ENCODE data around the gene SLC30A3. TPM values are rescaled to one million over a fixed set of nuclear protein-coding genes. Genes with fewer than 3 reads are reported as not detected.

SLC30A3 gene
- total and polyA plus RNA-seq, 2 of the 4 experiments (the other 2 are of a cell fraction): 0.15 TPM; not detected in 1

- ChIA-PET POLR2A (ENCODE audit: unreplicated experiment) (interaction anchor here (0.7 kb wide), 1 partner anchor 566 kb away, joined by 3 read pairs; no protein-coding TSS in a partner anchor), CTCF (interaction anchor here (0.6 to 1.6 kb wide), 12 partner anchors 10 to 231 kb away, joined by 3 to 11 read pairs (median 6); partner anchors contain the start of gene SLC30A3)
- Histone ChIP-seq H4K5ac (ENCODE audit: low read depth, low read length) (no peak overlapping the region), H2AK5ac (ENCODE audit: low read depth, low read length) (no peak overlapping the region), H3K4ac (ENCODE audit: low read depth, low read length) (no peak overlapping the region), H3K14ac (replicated peaks; ENCODE audit: low read depth, low read length) (no peak overlapping the region), H3K27ac (ENCODE audit: insufficient read depth, low read length) (no peak overlapping the region), H2BK15ac (ENCODE audit: low read depth, low read length) (no peak overlapping the region), H3K18ac (ENCODE audit: low read depth, low read length) (no peak overlapping the region), H4K20me1 (ENCODE audit: insufficient read depth, low read length) (peaks cover 6% of the 10 kb centered on the region), H3K4me3 (ENCODE audit: insufficient read depth, low read depth, low read length) (no peak overlapping the region), H2BK20ac (ENCODE audit: low read depth, low read length) (no peak overlapping the region), H3K36me3 (ENCODE audit: control insufficient read depth, insufficient read depth, low read length) (no peaks in the 10 kb centered on the region), H3K4me2 (ENCODE audit: low read depth, low read length) (no peak overlapping the region), H2AFZ (replicated peaks; ENCODE audit: low read length, poor library complexity) (peak overlapping the region; percentile 81), H2AK9ac (replicated peaks; ENCODE audit: low read depth, low read length, poor library complexity) (no peak overlapping the region), H3K79me1 (ENCODE audit: low read depth in 1 of 2, low read length in 2 of 2) (no peaks in the 10 kb centered on the region), H3K56ac (ENCODE audit: extremely low read depth, insufficient read depth, low read length) (no peak overlapping the region), H3K9me1 (ENCODE audit: insufficient read depth, low read length) (no peaks in the 10 kb centered on the region), H3K27me3 (ENCODE audit: control insufficient read depth, insufficient read depth, low read length) (peaks cover 39% of the 10 kb centered on the region), H4K8ac (ENCODE audit: low read depth in 2 of 2, low read length in 2 of 2) (0 out of 4 replicates have a peak overlapping the region, but pooled peaks of 1 of the 2 experiments have one; percentile 2), H3K9ac (ENCODE audit: low read depth, low read length) (no peak overlapping the region), H2BK5ac (ENCODE audit: low read depth, low read length, poor library complexity, severe bottlenecking) (no peak overlapping the region), H3K9me3 (ENCODE audit: control insufficient read depth, insufficient read depth, low read length) (no peaks in the 10 kb centered on the region; the same call in 1 of the 2 replicates), H4K91ac (ENCODE audit: insufficient read depth, low read depth, low read length) (no peak overlapping the region), H3K4me1 (ENCODE audit: control insufficient read depth, insufficient read depth, low read length) (no peaks in the 10 kb centered on the region; the same call in 1 of the 2 replicates), H3K23ac (ENCODE audit: low read depth, low read length) (no peak overlapping the region), H2BK120ac (ENCODE audit: low read depth, low read length) (no peak overlapping the region)
- intact Hi-C loops (cut with micrococcal nuclease) (loop anchor here (1.0 kb wide), 2 partner anchors 53 to 205 kb away; no protein-coding TSS in a partner anchor), in situ Hi-C loops (cut with MboI; ENCODE audit: low sequenced_read_pairs) (no loop called here), dilution Hi-C loops (cut with HindIII; ENCODE audit: low sequenced_read_pairs, unreplicated experiment) (no loop called here)
- ATAC-seq (ENCODE audit: low read depth) (peak; percentile 69), DNase-seq (peak; percentile 72)
- no TSS peak for BruUV-seq (replicated peaks)
- 25% methylated on average over 4 of the region's 25 CpGs; no CpG with 5 or more reads in 1 of the 2 experiments for WGBS, 2 experiments (ENCODE audit: extremely low coverage in 2 of 2, insufficient read length in 1 of 2)
- no peak for TF ChIP-seq RFX5 (IDR thresholded peaks at IDR 0.05; ENCODE audit: low read depth, low read length)
- TF ChIP-seq USF2 (IDR thresholded peaks at IDR 0.05; ENCODE audit: low read depth, low read length): no peak
- no peak for TF ChIP-seq FOS (IDR thresholded peaks at IDR 0.05; ENCODE audit: low read depth, low read length)
- no peak for TF ChIP-seq RCOR1 (IDR thresholded peaks at IDR 0.05; ENCODE audit: insufficient replicate concordance, low read length)
- TF ChIP-seq RAD21 (IDR thresholded peaks at IDR 0.05; ENCODE audit: low read length): peak; percentile 82
- TF ChIP-seq ELK1 (IDR thresholded peaks at IDR 0.05; ENCODE audit: borderline replicate concordance, low read depth, low read length): no peak
- no peak for TF ChIP-seq POLR2A (IDR thresholded peaks at IDR 0.05; ENCODE audit: low read depth, low read length)
- TF ChIP-seq MAFK (IDR thresholded peaks at IDR 0.05; ENCODE audit: low read depth, low read length): no peak
- TF ChIP-seq NFE2L2 (IDR thresholded peaks at IDR 0.05; ENCODE audit: low read depth, low read length): no peak
- TF ChIP-seq SMC3 (IDR thresholded peaks at IDR 0.05; ENCODE audit: low read depth, low read length): peak; percentile 92
- no peak for TF ChIP-seq CEBPB (IDR thresholded peaks at IDR 0.05; ENCODE audit: low read depth, low read length)
- no peak for TF ChIP-seq MAZ (IDR thresholded peaks at IDR 0.05; ENCODE audit: borderline replicate concordance, low read depth, low read length)
- TF ChIP-seq CHD1 (IDR thresholded peaks at IDR 0.05; ENCODE audit: low read depth, low read length): no peak
- no peak for TF ChIP-seq BHLHE40 (IDR thresholded peaks at IDR 0.05; ENCODE audit: low read depth, low read length)
These were observed 40.5 kb upstream of the SLC30A3 start for GRCh38 chr2:27303093-27304025.

All from IMR-90 (cell line).